Breast epithelium (tissue), 4 donors: Measurements from ENCODE around the gene PDZRN3. TPM values are rescaled to one million over a fixed set of nuclear protein-coding genes. Genes with fewer than 3 reads are reported as not detected.
A peak's percentile ranks its signal among the peaks of the same experiment; 100 is the strongest.

Experiments used
- DNase-seq, 2 donors: peaks; one replicate each; pipeline ENCODE4 v3.0.0-alpha.2; 2019; ENCODE audit warnings: low spot score in 2 of 2
- H3K27ac ChIP-seq, 2 donors: fragments of 200-600 bp; sonication (generic) in 1 of 2; one replicate each; pipeline ENCODE4 v1.5.1; 2016 to 2019; ENCODE audit warnings: mild to moderate bottlenecking in 1 of 2
- H3K27me3 ChIP-seq, 2 donors: fragments of 200-600 bp; sonication (generic) in 1 of 2; one replicate each; pipeline versions ENCODE4 v1.5.1 to v1.6.0; 2017 to 2019; ENCODE audit warnings: control low read depth in 1 of 2, mild to moderate bottlenecking in 1 of 2
- H3K36me3 ChIP-seq: fragments of 200-600 bp; one replicate; pipeline ENCODE4 v1.5.1; 2019
- H3K4me1 ChIP-seq, 2 donors: fragments of 200-600 bp; sonication (generic); one replicate each; pipeline ENCODE4 v1.5.1; 2016 to 2019; ENCODE audit warnings: control low read depth in 1 of 2
- H3K4me3 ChIP-seq, 3 donors: fragments of 200-600 bp; sonication (generic); 1 replicate in 2 of 3; 2 replicates in 1 of 3; pipeline ENCODE4 v1.5.1; 2016 to 2019; ENCODE audit warnings: mild to moderate bottlenecking in 3 of 3, moderate library complexity in 2 of 3
- H3K9me3 ChIP-seq, 2 donors: fragments of 200-600 bp; sonication (generic) in 1 of 2; one replicate each; pipeline ENCODE4 v1.5.1; 2016 to 2019; ENCODE audit warnings: control low read depth in 1 of 2
- CTCF ChIP-seq, 3 donors: fragments of 450-650 bp; IDR thresholded peaks; one replicate each; pipeline ENCODE4 v1.5.1; 2016 to 2017; ENCODE audit warnings: antibody characterized with exemption in 3 of 3, mild to moderate bottlenecking in 3 of 3, moderate library complexity in 3 of 3
- POLR2A ChIP-seq: fragments of 450-650 bp; IDR thresholded peaks from one replicate; pipeline ENCODE4 v1.6.1; 2016; ENCODE audit warnings: antibody characterized with exemption, mild to moderate bottlenecking, moderate library complexity
- POLR2AphosphoS5 ChIP-seq, 3 donors: sonication (generic); formaldehyde crosslinking; IDR thresholded peaks; one replicate each; pipeline ENCODE4 v1.6.1; 2017; ENCODE audit warnings: antibody characterized with exemption in 3 of 3
- intact Hi-C: fragments of 100-400 bp; cut with DNase I; formaldehyde crosslinking; loops from one replicate; pipeline ENCODE4 v1.15.1; 2023; ENCODE audit warnings: low total_unique reads
- total RNA-seq, 3 donors: library from RNA; depleted of rRNA; stranded (reverse); fragments of >200 nt; gene quantifications; one replicate each; pipeline ENCODE4 v1.1.0, GENCODE V29; 2016

PDZRN3 gene
- total RNA-seq, 3 donors from 2014 or later, result 36.0 to 79.6 (median 37.6) TPM

- DNase-seq, result no peak
Observed at GRCh38 chr3:73652896-73653295, 28.2 kb upstream of the PDZRN3 start.

DNA sequence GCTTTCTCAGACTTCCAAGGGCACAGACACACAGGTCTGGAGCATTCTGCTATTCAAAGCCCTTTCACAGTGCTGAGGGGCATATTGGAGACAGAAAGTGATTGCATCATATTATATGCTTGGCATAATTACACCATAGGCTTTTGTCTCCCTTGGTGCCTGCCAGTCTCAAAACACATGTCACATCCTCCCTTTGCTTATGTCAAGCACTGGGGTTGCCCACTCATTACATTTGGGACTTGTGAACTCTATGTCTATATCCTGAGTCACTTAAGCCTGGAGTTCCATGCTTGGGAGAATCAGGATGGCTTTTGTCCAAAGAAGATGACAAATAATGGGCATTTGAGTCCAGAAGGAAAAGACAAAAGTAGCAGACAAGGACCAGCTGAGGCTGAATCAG is 12.3 kb upstream of the PDZRN3 start:
- no peak for DNase-seq
- intact Hi-C loops, result no loop called here
- no peak overlapping the region for H3K4me3 ChIP-seq
- H3K4me1 ChIP-seq, result no peaks in the 10 kb centered on the region
- peak overlapping the region; percentile 65 to 72 for H3K27ac ChIP-seq
- no peaks in the 10 kb centered on the region for H3K36me3 ChIP-seq
- no peaks in the 10 kb centered on the region for H3K27me3 ChIP-seq
- H3K9me3 ChIP-seq, result no peaks in the 10 kb centered on the region
- TF ChIP-seq POLR2AphosphoS5 (IDR thresholded peaks at IDR 0.05), result no peak
- TF ChIP-seq CTCF (IDR thresholded peaks at IDR 0.05), result no peak
- TF ChIP-seq POLR2A, result no peak

More at GRCh38 chr3:73652896-73653295, 28.2 kb upstream of the PDZRN3 start:
- H3K9me3 ChIP-seq, result no peaks in the 10 kb centered on the region
- intact Hi-C loops, result no loop called here
- H3K27me3 ChIP-seq, result no peaks in the 10 kb centered on the region
- H3K4me1 ChIP-seq, result no peaks in the 10 kb centered on the region
- no peak overlapping the region for H3K27ac ChIP-seq
- TF ChIP-seq POLR2A (no peak), CTCF (IDR thresholded peaks at IDR 0.05) (no peak), POLR2AphosphoS5 (IDR thresholded peaks at IDR 0.05) (no peak)
- H3K4me3 ChIP-seq, result no peak overlapping the region
- no peaks in the 10 kb centered on the region for H3K36me3 ChIP-seq

DNA sequence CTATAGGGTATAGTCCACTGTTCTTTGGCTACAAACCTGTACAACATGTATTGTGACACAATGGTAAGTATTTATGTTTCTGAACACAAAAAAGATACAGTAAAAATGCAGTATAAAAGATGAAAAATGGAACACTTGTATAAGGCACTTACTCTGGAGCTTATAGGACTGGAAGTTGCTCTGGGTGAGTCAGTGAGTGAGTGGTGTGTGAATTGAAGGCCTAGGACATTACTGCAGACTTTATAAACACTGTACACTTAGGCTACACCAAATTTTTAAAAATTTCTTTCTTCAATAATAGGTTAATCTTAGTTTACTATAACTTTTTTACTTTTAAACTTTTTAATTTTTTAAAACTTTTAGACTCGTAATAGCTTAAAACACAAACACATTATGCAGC is 10.5 kb upstream of the PDZRN3 start:
- Histone ChIP-seq H3K4me1 (no peaks in the 10 kb centered on the region), H3K27ac (no peak overlapping the region), H3K36me3 (no peaks in the 10 kb centered on the region), H3K27me3 (no peaks in the 10 kb centered on the region), H3K4me3 (no peak overlapping the region), H3K9me3 (no peaks in the 10 kb centered on the region)
- intact Hi-C loops, result no loop called here
- TF ChIP-seq POLR2AphosphoS5 (IDR thresholded peaks at IDR 0.05) (no peak), POLR2A (no peak), CTCF (IDR thresholded peaks at IDR 0.05) (no peak)
- DNase-seq, result no peak

GRCh38 chr3:73633916-73634344 is 9.2 kb upstream of the PDZRN3 start:
- no peaks in the 10 kb centered on the region for H3K4me1 ChIP-seq
- no peaks in the 10 kb centered on the region for H3K9me3 ChIP-seq
- no peak overlapping the region for H3K4me3 ChIP-seq
- H3K36me3 ChIP-seq, result no peaks in the 10 kb centered on the region
- intact Hi-C loops, result no loop called here
- H3K27me3 ChIP-seq, result no peaks in the 10 kb centered on the region
- TF ChIP-seq POLR2AphosphoS5 (IDR thresholded peaks at IDR 0.05), result no peak
- TF ChIP-seq POLR2A, result no peak
- no peak for TF ChIP-seq CTCF (IDR thresholded peaks at IDR 0.05)
- no peak overlapping the region for H3K27ac ChIP-seq
- DNase-seq, result no peak

DNA sequence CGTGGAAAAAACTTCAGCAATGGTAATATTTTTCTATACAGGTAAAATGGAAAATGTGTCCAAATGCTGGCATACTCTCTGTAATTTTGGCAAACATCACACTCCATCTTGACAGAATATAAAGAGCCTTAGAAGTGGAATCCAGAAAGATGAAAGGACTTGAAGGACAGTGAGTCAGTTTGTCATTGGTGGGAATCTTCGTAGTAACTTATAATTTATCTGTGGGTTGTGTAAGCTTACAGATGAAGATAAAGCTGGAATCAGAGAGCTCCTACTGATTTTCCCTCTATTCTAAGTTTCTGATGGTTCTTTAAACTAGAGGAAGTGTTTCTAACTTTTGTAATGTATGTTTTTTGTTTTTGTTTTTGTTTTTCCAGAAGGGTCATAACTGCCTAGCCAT is 8.7 kb upstream of the PDZRN3 start:
- intact Hi-C loops, result no loop called here
- Histone ChIP-seq H3K9me3 (no peaks in the 10 kb centered on the region), H3K27ac (no peak overlapping the region)

More for the DNA sequence above, 8.7 kb upstream of the PDZRN3 start:
- DNase-seq, result no peak
- Histone ChIP-seq H3K4me3 (no peak overlapping the region), H3K27me3 (no peaks in the 10 kb centered on the region), H3K36me3 (no peaks in the 10 kb centered on the region), H3K4me1 (no peaks in the 10 kb centered on the region)
- TF ChIP-seq CTCF (IDR thresholded peaks at IDR 0.05), result no peak
- no peak for TF ChIP-seq POLR2A
- TF ChIP-seq POLR2AphosphoS5 (IDR thresholded peaks at IDR 0.05), result no peak
